HG03342 (cell line): ENCODE measurements around the gene AKAP13.
A peak's percentile ranks its signal among the peaks of the same experiment; 100 is the strongest.

Source experiments
- ATAC-seq: cut with Tn5 transposase; IDR thresholded peaks from one replicate; pipeline ENCODE4 v1.9.1; 2021; ENCODE audit warnings: mild to moderate bottlenecking, moderate library complexity; ENCODE audit not compliant: unreplicated experiment

AKAP13 gene

DNA sequence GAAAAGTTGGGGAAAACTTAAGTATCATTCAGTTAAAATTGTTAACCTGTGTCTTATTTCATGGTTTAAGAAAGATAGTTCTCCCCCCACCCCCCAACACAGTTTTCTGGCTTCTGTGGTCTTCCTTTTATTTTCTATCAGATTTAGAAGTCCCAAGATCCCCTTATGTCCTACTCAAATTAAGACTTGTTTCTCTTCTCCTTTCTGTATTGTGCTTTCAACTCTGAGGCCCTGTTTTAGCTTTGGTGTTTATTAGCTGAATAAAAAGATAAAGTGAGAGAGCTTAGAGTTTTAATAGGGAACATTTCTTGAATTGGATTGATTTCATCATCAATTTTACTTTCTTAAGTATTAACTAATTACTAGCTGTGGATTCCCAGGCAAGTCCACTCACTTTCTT, 62.6 kb downstream of the AKAP13 start:
- ATAC-seq, result peak; percentile 47

DNA sequence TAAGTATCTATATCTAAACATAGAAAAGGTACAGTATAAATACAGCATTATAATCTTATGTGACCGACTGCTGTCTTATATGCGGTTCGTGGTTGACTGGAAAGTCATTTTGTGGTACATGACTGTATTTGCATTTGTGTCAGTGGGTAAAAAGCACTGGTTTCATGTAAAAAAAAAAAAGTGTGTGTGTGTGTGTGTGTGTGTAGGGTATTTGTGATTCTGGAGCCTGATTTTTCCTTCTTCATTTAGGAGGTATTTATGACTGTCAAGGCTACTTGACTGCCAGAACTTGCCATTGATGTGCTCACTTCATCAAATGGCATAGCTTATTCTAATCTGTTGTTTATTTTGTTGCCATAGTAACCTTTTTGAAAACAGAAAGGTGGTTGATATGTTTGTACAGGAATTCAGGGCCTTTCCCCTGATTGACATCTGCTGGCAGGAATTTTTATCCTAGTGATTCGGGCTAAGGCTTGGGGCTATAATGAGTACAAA, 63.2 kb downstream of the AKAP13 start:
- ATAC-seq, result peak; percentile 69

DNA sequence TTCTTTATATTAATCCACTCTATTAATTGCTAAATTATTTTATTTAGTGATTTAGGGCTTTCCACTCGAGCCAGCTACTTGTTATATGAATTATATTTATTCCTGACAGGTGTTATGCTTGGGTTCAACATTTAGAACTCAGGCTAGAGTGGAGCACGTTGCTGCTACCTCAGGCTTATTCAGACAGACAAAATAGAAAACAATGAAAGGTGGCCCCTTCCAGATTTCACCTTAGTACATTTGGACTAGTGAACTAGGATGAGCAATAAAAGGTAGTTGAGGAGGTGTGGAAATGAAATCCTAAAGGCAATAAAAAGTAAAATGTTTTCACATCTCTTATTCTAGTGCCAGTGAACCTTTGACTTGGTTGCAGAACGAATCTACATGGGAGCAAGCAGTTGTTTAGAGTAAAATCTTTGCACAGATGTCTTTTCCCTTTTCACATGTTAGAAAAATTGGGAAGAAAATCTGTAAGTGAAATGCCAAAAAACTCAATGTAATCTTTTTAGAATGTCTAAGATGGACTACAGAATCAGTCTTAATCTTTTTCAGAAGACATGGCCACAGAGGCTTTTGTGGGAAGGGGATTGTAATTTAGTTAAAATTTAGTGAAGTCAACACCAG, 63.8 kb downstream of the AKAP13 start:
- ATAC-seq, result no peak

GRCh38 chr15:85445361-85445760, 65.0 kb downstream of the AKAP13 start:
- no peak for ATAC-seq

DNA sequence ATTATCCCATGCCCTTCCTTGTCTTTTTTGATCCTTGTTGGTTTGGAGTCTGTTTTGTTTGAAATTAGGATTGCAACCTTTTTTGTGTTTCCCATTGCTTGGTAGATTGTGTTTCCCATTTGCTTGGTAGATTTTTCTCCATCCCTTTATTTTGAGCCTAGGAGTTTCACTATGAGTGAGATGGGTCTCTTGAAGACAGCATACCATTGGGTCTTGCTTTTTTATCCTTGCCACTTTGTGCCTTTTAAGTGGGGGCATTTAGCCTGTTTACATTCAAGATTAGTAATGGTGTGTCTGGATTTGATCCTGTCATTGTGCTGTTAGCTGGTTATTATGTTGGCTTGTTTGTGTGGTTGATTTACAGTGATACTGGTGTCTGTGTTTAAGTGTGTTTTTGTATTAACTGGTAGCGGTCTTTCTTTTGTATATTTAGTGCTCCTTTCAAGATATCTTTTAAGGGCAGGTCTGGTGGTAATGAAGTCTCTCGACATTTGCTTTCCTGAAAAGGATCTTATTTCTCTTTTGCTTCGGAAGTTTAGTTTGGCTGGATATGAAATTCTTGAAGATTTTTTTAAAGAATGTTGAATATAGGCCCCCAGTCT, 70.8 kb downstream of the AKAP13 start:
- ATAC-seq, result no peak

DNA sequence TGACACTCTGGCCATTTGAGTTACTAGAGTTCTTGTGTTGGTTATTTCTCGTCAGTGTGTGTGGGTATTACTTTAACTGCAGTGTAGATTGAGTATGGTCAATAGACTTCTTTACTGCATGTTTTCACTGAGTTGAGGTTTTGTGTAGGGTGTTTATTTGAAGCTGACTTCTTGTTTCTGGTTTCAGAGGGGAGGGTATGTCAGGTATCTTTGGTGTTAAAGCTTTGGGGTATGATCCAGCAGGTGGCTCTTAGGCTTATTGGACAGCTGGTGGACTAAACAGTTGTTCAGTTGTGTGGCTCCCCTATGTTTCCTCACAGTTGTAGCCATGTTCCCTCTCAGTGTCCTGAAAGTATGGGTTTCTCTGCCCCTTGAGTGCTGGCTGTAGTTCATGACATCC, 72.0 kb downstream of the AKAP13 start:
- no peak for ATAC-seq

- ATAC-seq, result no peak
Measured at GRCh38 chr15:85453144-85453872, 72.9 kb downstream of the AKAP13 start.

DNA sequence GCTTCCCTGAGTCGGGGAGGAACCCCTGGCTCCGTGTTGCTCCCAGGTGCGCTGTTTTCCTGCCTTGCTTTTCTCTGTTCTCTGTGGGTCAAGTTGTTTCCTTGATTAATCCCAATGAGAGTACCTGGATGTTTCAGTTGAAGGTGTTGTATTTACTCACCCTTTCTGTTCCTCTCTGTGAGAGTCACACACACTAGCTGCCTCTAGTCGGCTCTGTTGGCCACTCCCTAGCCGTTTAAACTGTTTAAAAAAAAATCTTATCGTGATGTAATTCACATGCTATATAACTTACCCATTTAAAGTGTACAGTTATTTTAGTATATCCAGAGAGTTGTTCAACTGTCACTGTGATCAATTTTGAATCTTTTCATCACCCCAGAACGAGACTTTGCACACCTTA, 74.0 kb downstream of the AKAP13 start:
- no peak for ATAC-seq

GRCh38 chr15:85455891-85456290, 75.5 kb downstream of the AKAP13 start:
- no peak for ATAC-seq

GRCh38 chr15:85456798-85457197, 76.4 kb downstream of the AKAP13 start:
- ATAC-seq, result peak; percentile 63

DNA sequence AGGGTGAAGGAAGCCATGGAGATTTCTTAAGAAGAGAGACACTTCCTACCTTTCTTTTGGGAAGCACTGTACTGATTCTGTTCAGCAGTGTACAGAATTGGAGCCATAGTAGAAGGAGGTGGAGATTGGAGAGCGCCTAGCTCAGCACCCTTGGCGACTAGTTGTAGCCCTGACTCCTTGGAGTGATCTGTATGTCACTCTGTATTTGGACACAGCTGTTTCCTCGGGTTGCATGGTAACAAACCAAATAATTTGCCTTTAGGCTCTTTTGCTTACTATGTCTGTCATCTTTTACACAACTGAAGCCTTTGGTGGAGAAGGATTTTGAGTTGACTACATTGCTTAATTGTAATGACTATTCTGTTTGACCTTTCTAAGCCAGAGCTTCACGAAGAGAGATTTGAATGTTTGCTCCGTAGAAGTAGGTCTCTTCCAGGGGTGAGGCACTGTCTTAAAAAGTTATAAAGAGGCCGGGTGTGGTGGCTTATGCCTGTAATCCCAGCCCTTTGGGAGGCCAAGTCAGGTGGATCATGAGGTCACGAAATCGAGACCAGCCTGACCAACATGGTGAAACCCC, 77.1 kb downstream of the AKAP13 start:
- ATAC-seq, result peak; percentile 90

DNA sequence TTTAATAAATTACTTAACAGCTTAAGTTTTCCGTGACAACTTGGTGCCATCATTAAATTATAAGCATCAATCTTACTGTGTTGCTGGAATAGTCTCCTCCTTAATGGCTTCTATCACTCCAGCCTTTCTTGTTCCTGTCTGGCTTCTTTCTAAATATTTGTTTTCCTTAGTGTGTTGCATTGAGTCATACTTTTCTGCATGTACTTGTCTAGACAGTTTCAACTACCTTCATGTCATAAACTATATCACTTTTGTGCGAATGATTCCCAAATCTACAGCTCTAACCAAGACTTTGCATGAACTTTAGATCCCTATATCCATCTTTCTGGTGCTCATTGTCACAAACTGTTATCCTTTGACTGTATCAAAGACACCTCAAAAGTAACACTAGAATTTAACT, 78.4 kb downstream of the AKAP13 start:
- ATAC-seq, result no peak

DNA sequence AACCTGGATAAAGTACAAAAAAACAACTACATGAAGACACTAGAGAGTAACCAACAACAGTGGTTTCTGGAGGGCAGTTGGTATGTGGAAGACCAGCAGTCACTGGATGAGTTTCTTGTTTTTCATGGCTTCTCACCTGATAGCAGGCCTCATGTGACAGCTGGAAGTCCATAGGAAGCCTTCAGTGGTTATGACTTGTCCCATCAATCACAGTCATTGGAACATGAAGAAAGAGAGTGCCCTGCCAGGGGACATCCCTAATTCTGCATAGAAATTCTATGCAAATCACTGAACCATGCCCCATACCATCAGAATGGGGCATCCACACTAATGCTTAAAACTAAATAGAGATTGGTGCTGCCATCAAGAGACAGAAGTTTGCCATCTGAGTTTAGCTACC, 81.6 kb downstream of the AKAP13 start:
- no peak for ATAC-seq

GRCh38 chr15:85463276-85463892, 83.0 kb downstream of the AKAP13 start:
- ATAC-seq, result no peak

- ATAC-seq, result no peak
Measured at GRCh38 chr15:85463976-85464375, 83.6 kb downstream of the AKAP13 start.

- ATAC-seq, result no peak
Measured at GRCh38 chr15:85464471-85464870, 84.1 kb downstream of the AKAP13 start.

DNA sequence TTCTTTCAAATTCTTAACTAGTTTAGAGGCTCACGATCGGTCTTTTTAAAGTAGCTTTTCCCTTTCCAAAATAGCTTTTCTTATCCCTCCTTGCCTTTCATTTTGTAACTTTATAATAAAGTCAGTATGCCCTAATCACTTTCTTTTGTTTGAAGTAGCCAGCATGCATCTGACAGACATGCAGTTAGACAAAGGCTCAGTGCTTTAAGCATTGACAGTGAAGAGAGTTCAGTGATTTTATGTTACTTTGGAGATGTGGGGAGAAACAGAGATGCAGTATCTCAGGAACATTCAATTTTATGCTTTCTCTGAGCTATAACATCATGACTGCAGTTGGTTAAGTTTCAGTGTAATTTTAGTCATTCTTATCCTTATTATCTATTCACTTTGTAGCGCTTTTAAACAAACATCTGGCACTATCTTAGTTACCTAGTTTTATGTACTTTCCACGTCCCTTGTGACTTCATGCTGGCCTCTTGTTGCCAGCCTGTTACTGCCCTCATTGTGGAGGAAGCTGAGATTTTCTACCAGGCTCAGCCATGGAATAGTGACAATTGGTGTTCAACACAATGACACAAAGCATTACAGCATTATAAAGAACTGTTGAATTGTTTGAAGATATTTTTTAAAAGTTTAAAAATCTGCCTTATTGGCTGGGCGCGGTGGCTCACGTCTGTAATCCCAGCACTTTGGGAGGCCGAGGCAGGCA, 90.3 kb downstream of the AKAP13 start:
- ATAC-seq, result no peak

DNA sequence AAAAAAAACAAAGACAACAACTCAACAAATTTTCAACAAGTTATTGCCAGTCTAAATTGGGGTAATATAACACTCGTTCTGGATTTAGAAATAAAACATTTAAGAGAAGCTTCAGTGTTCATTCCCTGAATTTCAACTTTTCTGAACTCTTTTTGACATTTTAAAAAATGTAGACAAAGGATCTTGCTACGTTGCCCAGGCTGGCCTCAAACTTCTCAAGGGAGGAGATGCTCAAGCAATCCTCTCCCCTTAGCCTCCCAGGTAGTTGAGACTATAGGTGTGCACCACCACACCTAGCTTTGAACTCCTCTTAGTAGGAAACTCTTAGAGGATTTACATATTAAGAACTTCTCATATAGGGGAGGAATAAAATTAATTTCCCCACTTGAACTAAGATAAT, 91.9 kb downstream of the AKAP13 start:
- no peak for ATAC-seq

DNA sequence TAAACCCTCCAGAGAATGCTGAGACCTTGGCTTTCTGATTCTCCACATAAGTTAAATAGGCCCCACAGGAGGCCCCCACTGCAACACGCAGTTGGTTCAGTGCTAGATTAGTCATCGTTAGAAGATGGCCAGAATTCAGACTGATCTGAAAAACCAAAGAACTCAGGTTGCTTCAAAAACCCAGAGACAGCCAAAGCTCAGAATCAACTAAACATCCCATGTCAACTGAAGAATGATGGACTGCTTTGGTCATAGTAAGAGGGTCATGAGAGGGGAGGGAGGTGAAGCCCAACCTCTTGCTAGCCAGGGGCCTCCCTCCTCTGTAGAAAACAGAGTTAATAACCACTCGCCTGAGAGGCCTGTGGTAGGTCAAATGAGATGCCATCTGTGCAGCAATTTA, 93.1 kb downstream of the AKAP13 start:
- ATAC-seq, result no peak

- no peak for ATAC-seq
Measured at GRCh38 chr15:85474700-85475316, 94.4 kb downstream of the AKAP13 start.
